T-helper 1 cell treated with Interleukin-12 subunit alpha and Interleukin-12 subunit beta and Interleukin-4 antibody, amounts not matched to agents 30 μg/mL and 1 μg/mL, for 36 hours (primary cell): Measurements from ENCODE around the gene AEBP2.
A peak's percentile ranks its signal among the peaks of the same experiment; 100 is the strongest.
"Not testable (repeated sequence)": the region's sequence is repeated elsewhere in the genome, so short reads cannot be mapped to it uniquely, and the experiment has no call there.

Source experiments
- H3K27ac Mint-ChIP-seq: one replicate; pipeline ENCODE4 v1.8.0; 2021; ENCODE audit warnings: mild to moderate bottlenecking, mixed read lengths
- H3K27me3 Mint-ChIP-seq: one replicate; pipeline ENCODE4 v1.8.0; 2021; ENCODE audit warnings: low read depth, mixed read lengths
- H3K36me3 Mint-ChIP-seq: one replicate; pipeline ENCODE4 v1.8.0; 2021; ENCODE audit warnings: low read depth, mixed read lengths
- H3K4me1 Mint-ChIP-seq: one replicate; pipeline ENCODE4 v1.8.0; 2021; ENCODE audit warnings: low read depth, mixed read lengths
- H3K4me3 Mint-ChIP-seq: one replicate; pipeline ENCODE4 v1.8.0; 2021; ENCODE audit warnings: mild to moderate bottlenecking, moderate library complexity, mixed read lengths
- H3K9me3 Mint-ChIP-seq: one replicate; pipeline ENCODE4 v1.8.0; 2021; ENCODE audit warnings: mixed read lengths

The AEBP2 gene

GRCh38 chr12:19439059-19440018, at the start of gene AEBP2:
AEBP2 (plus strand) TSS chr12:19439492; CDS start chr12:19439700, 208 bp downstream.
- H3K36me3 Mint-ChIP-seq, result peaks cover 18% of the 10 kb centered on the region
- peaks cover 7% of the 10 kb centered on the region for H3K9me3 Mint-ChIP-seq
- H3K4me3 Mint-ChIP-seq, result peak within 1 kb of the TSS; percentile 98
- H3K27ac Mint-ChIP-seq, result peak within 1 kb of the TSS; percentile 97
- no peaks in the 10 kb centered on the region for H3K27me3 Mint-ChIP-seq
- peaks cover 46% of the 10 kb centered on the region for H3K4me1 Mint-ChIP-seq

GRCh38 chr12:19390051-19390598, 49.2 kb upstream of the AEBP2 start:
- H3K27me3 Mint-ChIP-seq, result no peaks in the 10 kb centered on the region
- no peak overlapping the region for H3K27ac Mint-ChIP-seq
- no peaks in the 10 kb centered on the region for H3K36me3 Mint-ChIP-seq
- no peaks in the 10 kb centered on the region for H3K9me3 Mint-ChIP-seq
- H3K4me1 Mint-ChIP-seq, result no peaks in the 10 kb centered on the region
- no peak overlapping the region for H3K4me3 Mint-ChIP-seq

GRCh38 chr12:19392644-19393043, 46.6 kb upstream of the AEBP2 start:
- H3K4me3 Mint-ChIP-seq, H3K4me1 Mint-ChIP-seq, H3K9me3 Mint-ChIP-seq, H3K27me3 Mint-ChIP-seq, H3K27ac Mint-ChIP-seq, H3K36me3 Mint-ChIP-seq: not testable (repeated sequence)

GRCh38 chr12:19394385-19394784, 44.9 kb upstream of the AEBP2 start:
- no peak overlapping the region for H3K27ac Mint-ChIP-seq
- H3K4me1 Mint-ChIP-seq, result no peaks in the 10 kb centered on the region
- no peaks in the 10 kb centered on the region for H3K27me3 Mint-ChIP-seq
- H3K9me3 Mint-ChIP-seq, result no peaks in the 10 kb centered on the region
- H3K4me3 Mint-ChIP-seq, result no peak overlapping the region
- H3K36me3 Mint-ChIP-seq, result no peaks in the 10 kb centered on the region

- H3K36me3 Mint-ChIP-seq, result no peaks in the 10 kb centered on the region
- no peaks in the 10 kb centered on the region for H3K9me3 Mint-ChIP-seq
- no peak overlapping the region for H3K27ac Mint-ChIP-seq
- H3K27me3 Mint-ChIP-seq, result no peaks in the 10 kb centered on the region
- H3K4me1 Mint-ChIP-seq, result no peaks in the 10 kb centered on the region
- H3K4me3 Mint-ChIP-seq, result no peak overlapping the region
Measured at GRCh38 chr12:19397534-19397933, 41.8 kb upstream of the AEBP2 start.

- no peaks in the 10 kb centered on the region for H3K36me3 Mint-ChIP-seq
- no peak overlapping the region for H3K27ac Mint-ChIP-seq
- no peak overlapping the region for H3K4me3 Mint-ChIP-seq
- H3K9me3 Mint-ChIP-seq, result no peaks in the 10 kb centered on the region
- H3K4me1 Mint-ChIP-seq, result no peaks in the 10 kb centered on the region
- H3K27me3 Mint-ChIP-seq, result no peaks in the 10 kb centered on the region
Measured at GRCh38 chr12:19398376-19399363, 40.6 kb upstream of the AEBP2 start.

- H3K9me3 Mint-ChIP-seq, H3K27me3 Mint-ChIP-seq, H3K36me3 Mint-ChIP-seq: not testable (repeated sequence)
Measured at GRCh38 chr12:19400649-19401285, 38.5 kb upstream of the AEBP2 start.

GRCh38 chr12:19402211-19402610, 37.1 kb upstream of the AEBP2 start:
- H3K4me3 Mint-ChIP-seq, result no peak overlapping the region
- peaks cover 7% of the 10 kb centered on the region for H3K36me3 Mint-ChIP-seq
- H3K9me3 Mint-ChIP-seq, result peaks cover 9% of the 10 kb centered on the region
- H3K27ac Mint-ChIP-seq, result no peak overlapping the region
- H3K4me1 Mint-ChIP-seq, result peaks cover 7% of the 10 kb centered on the region
- H3K27me3 Mint-ChIP-seq, result no peaks in the 10 kb centered on the region

More at GRCh38 chr12:19400649-19401285, 38.5 kb upstream of the AEBP2 start:
- H3K4me3 Mint-ChIP-seq, H3K27ac Mint-ChIP-seq, H3K4me1 Mint-ChIP-seq: not testable (repeated sequence)

- H3K9me3 Mint-ChIP-seq, result peaks cover 9% of the 10 kb centered on the region
- no peaks in the 10 kb centered on the region for H3K27me3 Mint-ChIP-seq
- no peak overlapping the region for H3K27ac Mint-ChIP-seq
- H3K4me1 Mint-ChIP-seq, result peaks cover 7% of the 10 kb centered on the region
- no peak overlapping the region for H3K4me3 Mint-ChIP-seq
- peaks cover 7% of the 10 kb centered on the region for H3K36me3 Mint-ChIP-seq
Measured at GRCh38 chr12:19402743-19403431, 36.4 kb upstream of the AEBP2 start.

GRCh38 chr12:19404242-19404880, 34.9 kb upstream of the AEBP2 start:
- Mint-ChIP-seq H3K9me3 (peaks cover 9% of the 10 kb centered on the region), H3K27me3 (no peaks in the 10 kb centered on the region), H3K4me3 (peak overlapping the region; percentile 64), H3K36me3 (peaks cover 7% of the 10 kb centered on the region), H3K4me1 (peaks cover 7% of the 10 kb centered on the region), H3K27ac (peak overlapping the region; percentile 91)

- H3K9me3 Mint-ChIP-seq, result peaks cover 4% of the 10 kb centered on the region
Measured at GRCh38 chr12:19409376-19409775, 29.9 kb upstream of the AEBP2 start.

GRCh38 chr12:19410211-19410610, 29.1 kb upstream of the AEBP2 start:
- no peaks in the 10 kb centered on the region for H3K27me3 Mint-ChIP-seq
- H3K4me3 Mint-ChIP-seq, result no peak overlapping the region
- no peaks in the 10 kb centered on the region for H3K4me1 Mint-ChIP-seq
- H3K36me3 Mint-ChIP-seq, result peaks cover 2% of the 10 kb centered on the region
- no peak overlapping the region for H3K27ac Mint-ChIP-seq
- H3K9me3 Mint-ChIP-seq, result no peaks in the 10 kb centered on the region

More at GRCh38 chr12:19409376-19409775, 29.9 kb upstream of the AEBP2 start:
- no peak overlapping the region for H3K4me3 Mint-ChIP-seq
- H3K27ac Mint-ChIP-seq, result no peak overlapping the region
- peaks cover 3% of the 10 kb centered on the region for H3K36me3 Mint-ChIP-seq
- no peaks in the 10 kb centered on the region for H3K27me3 Mint-ChIP-seq
- peaks cover 3% of the 10 kb centered on the region for H3K4me1 Mint-ChIP-seq

- no peaks in the 10 kb centered on the region for H3K27me3 Mint-ChIP-seq
- H3K36me3 Mint-ChIP-seq, result peaks cover 2% of the 10 kb centered on the region
- H3K27ac Mint-ChIP-seq, result no peak overlapping the region
- H3K4me3 Mint-ChIP-seq, result no peak overlapping the region
- no peaks in the 10 kb centered on the region for H3K4me1 Mint-ChIP-seq
- H3K9me3 Mint-ChIP-seq, result no peaks in the 10 kb centered on the region
Measured at GRCh38 chr12:19410629-19411185, 28.6 kb upstream of the AEBP2 start.
